Common myeloid progenitor, CD34-positive (primary cell): ENCODE data around the gene MFSD2B.

Source experiments
- CTCF ChIA-PET: fragments of 350-600 bp; sonication (Branson Sonifier 250); formaldehyde crosslinking; loops from one replicate; lab custom pipeline; 2021; ENCODE audit warnings: antibody characterized with exemption; lab: Charles Lee
- POLR2A ChIA-PET: fragments of 350-600 bp; sonication (Branson Sonifier 250); formaldehyde crosslinking; loops from one replicate; lab custom pipeline; 2021; ENCODE audit warnings: antibody characterized with exemption; lab: Charles Lee
- DNase-seq, 3 donors: peaks; one replicate each; pipeline versions ENCODE4 v3.0.0 to v3.0.0-alpha.2; 2013
- H3K27ac ChIP-seq, 2 experiments: 1 replicate in 1 of 2; 2 replicates in 1 of 2; pipeline ENCODE4 v1.7.0; 2013; ENCODE audit warnings: inconsistent platforms in 2 of 2, low read length in 2 of 2, mild to moderate bottlenecking in 2 of 2, low read depth in 1 of 2, moderate library complexity in 1 of 2; ENCODE audit not compliant: severe bottlenecking in 2 of 2, insufficient read depth in 1 of 2, poor library complexity in 1 of 2
- H3K27me3 ChIP-seq, 5 experiments: replicated peaks in 2 of 5; 1 replicate in 3 of 5; 2 replicates in 2 of 5; pipeline versions ENCODE4 v1.6.1 to v1.7.0; 2013; ENCODE audit warnings: low read length in 4 of 5, mild to moderate bottlenecking in 2 of 5, moderate library complexity in 2 of 5, inconsistent platforms in 1 of 5; ENCODE audit not compliant: insufficient read depth in 5 of 5, control insufficient read depth in 4 of 5
- H3K36me3 ChIP-seq, 4 experiments: 1 replicate in 2 of 4; 2 replicates in 2 of 4; pipeline versions ENCODE4 v1.6.1 to v1.7.0; 2013; ENCODE audit warnings: low read length in 3 of 4, control low read depth in 1 of 4, mild to moderate bottlenecking in 1 of 4; ENCODE audit not compliant: control insufficient read depth in 4 of 4, insufficient read depth in 4 of 4
- H3K4me1 ChIP-seq, 4 experiments: 1 replicate in 3 of 4; 2 replicates in 1 of 4; pipeline versions ENCODE4 v1.6.1 to v1.7.1; 2013; ENCODE audit warnings: low read length in 3 of 4, mild to moderate bottlenecking in 3 of 4, control low read depth in 1 of 4, inconsistent platforms in 1 of 4, moderate library complexity in 1 of 4; ENCODE audit not compliant: control insufficient read depth in 4 of 4, insufficient read depth in 4 of 4; ENCODE audit errors: control extremely low read depth in 1 of 4
- H3K4me3 ChIP-seq, 7 experiments: 1 replicate in 4 of 7; 2 replicates in 3 of 7; pipeline versions ENCODE4 v1.5.1 to v1.7.0; 2013; ENCODE audit warnings: mild to moderate bottlenecking in 7 of 7, low read length in 6 of 7, moderate library complexity in 6 of 7, inconsistent platforms in 2 of 7, low read depth in 2 of 7, control low read depth in 1 of 7; ENCODE audit not compliant: insufficient read depth in 4 of 7, control insufficient read depth in 1 of 7; ENCODE audit errors: extremely low read depth in 1 of 7
- H3K9me3 ChIP-seq, 5 experiments: 1 replicate in 4 of 5; 2 replicates in 1 of 5; pipeline versions ENCODE4 v1.6.1 to v1.7.1; 2013; ENCODE audit warnings: low read length in 4 of 5, mild to moderate bottlenecking in 2 of 5, inconsistent platforms in 1 of 5, low read depth in 1 of 5, moderate library complexity in 1 of 5; ENCODE audit not compliant: control insufficient read depth in 4 of 5, insufficient read depth in 2 of 5; ENCODE audit errors: control extremely low read depth in 1 of 5
- WGBS: methylation state at CpG from one replicate; pipeline ENCODE4 v1.1.5; 2013; ENCODE audit not compliant: insufficient coverage; 5-methylcytosine and 5-hydroxymethylcytosine counted together

The MFSD2B gene

DNA sequence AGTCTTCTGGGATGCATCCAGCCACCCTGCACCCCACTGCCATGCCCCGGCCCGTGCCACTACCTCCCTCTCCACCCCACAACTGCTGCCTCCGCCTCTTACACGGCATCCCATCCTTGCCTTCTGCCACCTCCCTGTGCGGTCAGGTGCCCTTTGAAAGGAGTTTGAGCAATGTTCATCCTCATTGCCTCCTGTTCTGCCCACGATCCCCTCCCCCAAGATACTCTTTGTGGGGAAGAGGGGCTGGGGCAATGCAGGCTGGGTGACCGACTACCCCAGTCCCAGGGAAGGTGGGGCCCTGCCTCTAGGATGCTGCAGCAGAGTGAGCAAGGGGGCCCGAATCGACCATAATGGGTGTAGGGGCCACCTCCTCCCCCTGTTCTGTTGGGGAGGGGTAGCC lies 8.4 kb downstream of the MFSD2B start:
- WGBS: 95% methylated on average over 4 of the region's 9 CpGs
- Histone ChIP-seq H3K4me1 (peaks cover 0 to 4% (median 2%) of the 10 kb centered on the region in 4 experiments), H3K36me3 (peaks cover 0 to 11% (median 8%) of the 10 kb centered on the region in 4 experiments), H3K27me3 (no peaks in the 10 kb centered on the region), H3K4me3 (no peak overlapping the region), H3K27ac (no peak overlapping the region), H3K9me3 (no peaks in the 10 kb centered on the region)
- POLR2A ChIA-PET: no interaction called here
- CTCF ChIA-PET: no interaction called here
- no peak for DNase-seq

DNA sequence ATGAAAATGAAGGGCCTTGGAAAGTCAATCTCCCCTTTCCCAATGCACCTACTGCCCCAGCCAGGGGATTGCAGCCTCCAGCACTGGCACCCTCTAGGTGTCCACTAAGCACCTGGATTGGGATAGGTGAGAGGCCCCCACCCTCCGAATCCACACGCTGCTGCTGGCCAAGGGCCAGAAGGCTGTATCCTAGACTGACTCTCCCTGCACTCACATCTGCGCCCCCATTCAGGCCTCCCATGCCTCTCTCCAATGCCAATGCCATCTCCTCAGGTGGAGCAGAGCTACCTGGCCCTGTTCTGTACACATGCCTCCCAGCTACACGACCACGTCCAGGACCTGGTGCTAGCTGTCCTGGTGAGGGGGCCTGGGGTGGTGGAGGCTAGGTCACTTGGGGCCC lies 9.8 kb downstream of the MFSD2B start:
- Histone ChIP-seq H3K27me3 (no peaks in the 10 kb centered on the region), H3K27ac (no peak overlapping the region), H3K4me1 (peaks cover 0 to 4% (median 2%) of the 10 kb centered on the region in 4 experiments), H3K4me3 (no peak overlapping the region), H3K9me3 (no peaks in the 10 kb centered on the region), H3K36me3 (peaks cover 2 to 26% (median 14%) of the 10 kb centered on the region in 4 experiments)
- ChIA-PET POLR2A (no interaction called here), CTCF (interaction anchor here (1.5 kb wide), 1 partner anchor 8 kb away, joined by 4 read pairs; no protein-coding TSS in a partner anchor)
- DNase-seq: no peak
- WGBS: 85% methylated on average over 2 of the region's 5 CpGs

DNA sequence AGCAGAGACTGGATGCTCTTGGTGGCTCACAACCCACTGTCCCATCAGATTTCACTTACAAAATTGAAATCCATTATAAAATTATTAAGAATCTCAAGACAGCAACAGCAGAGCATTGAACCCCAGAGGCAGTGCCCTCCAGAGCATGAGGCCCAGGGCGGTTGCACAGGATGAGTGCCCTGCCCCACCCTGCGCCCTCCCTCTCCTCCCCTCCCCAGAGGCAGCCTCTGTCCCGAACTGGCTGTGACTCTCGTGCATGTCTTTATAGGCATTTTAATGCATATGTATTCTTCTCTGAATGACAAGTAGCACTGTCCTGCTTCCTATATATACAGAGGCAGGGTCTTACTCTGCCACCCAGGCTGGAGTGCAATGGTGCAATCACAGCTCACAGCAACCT lies 10.4 kb downstream of the MFSD2B start:
- H3K4me3 ChIP-seq: no peak overlapping the region
- DNase-seq: no peak
- H3K9me3 ChIP-seq: no peaks in the 10 kb centered on the region
- CTCF ChIA-PET: interaction anchor here (1.5 kb wide), 1 partner anchor 8 kb away, joined by 4 read pairs; no protein-coding TSS in a partner anchor
- POLR2A ChIA-PET: no interaction called here
- H3K36me3 ChIP-seq: peaks cover 2 to 31% (median 19%) of the 10 kb centered on the region in 4 experiments
- H3K27me3 ChIP-seq: no peaks in the 10 kb centered on the region
- H3K4me1 ChIP-seq: peaks cover 0 to 4% (median 2%) of the 10 kb centered on the region in 4 experiments
- 100% methylated on average over 1 of the region's 4 CpGs for WGBS
- no peak overlapping the region for H3K27ac ChIP-seq

DNA sequence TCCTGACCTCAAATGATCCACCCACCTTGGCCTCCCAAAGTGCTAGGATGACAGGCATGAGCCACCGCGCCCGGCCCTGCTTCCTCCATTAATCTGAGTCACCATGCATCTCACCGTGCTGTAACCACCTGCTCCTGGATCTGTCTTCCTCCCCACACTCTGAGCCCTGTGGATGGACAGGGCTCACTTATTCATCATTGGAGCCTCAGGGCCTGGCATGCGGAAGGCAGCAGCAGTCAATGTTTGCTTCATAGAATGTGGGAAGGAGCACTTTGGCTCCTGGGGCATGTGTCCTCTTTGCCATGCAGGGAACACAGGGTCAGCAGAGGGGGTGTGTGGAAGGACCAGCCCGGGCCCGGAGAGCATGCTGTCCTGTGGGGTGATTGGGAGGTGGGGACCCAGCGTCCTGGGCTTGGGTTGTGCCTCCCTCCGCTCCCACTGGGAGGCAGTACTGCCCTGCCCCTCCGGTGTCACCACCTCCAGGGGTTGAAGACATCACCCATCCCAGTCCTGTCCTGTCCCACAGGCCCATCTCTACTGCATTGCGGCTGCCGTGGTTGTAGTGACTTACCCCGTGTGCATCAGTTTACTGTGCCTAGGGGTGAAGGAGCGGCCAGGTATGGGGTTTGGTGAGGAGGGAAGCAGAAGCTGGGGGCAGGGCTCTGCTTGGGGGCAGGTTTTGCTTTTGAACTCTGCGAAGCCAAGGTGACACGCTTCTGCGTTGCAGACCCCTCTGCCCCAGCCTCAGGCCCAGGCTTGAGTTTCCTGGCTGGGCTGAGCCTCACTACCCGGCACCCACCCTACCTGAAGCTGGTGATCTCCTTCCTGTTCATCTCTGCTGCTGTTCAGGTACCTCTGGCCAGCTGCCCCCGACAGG lies 11.5 kb downstream of the MFSD2B start:
- POLR2A ChIA-PET: no interaction called here
- Histone ChIP-seq H3K4me1 (peaks cover 0 to 4% (median 0%) of the 10 kb centered on the region in 4 experiments), H3K9me3 (no peaks in the 10 kb centered on the region), H3K27ac (no peak overlapping the region), H3K4me3 (no peak overlapping the region), H3K27me3 (no peaks in the 10 kb centered on the region), H3K36me3 (peaks cover 2 to 37% (median 21%) of the 10 kb centered on the region in 4 experiments)
- WGBS: 92% methylated on average over 14 of the region's 19 CpGs
- peak in 2 of 3 donors; percentile 19 to 27 for DNase-seq
- CTCF ChIA-PET: interaction anchor here (1.5 to 1.9 kb wide), 2 partner anchors 9 to 11 kb away, joined by 4 to 6 read pairs; no protein-coding TSS in a partner anchor

DNA sequence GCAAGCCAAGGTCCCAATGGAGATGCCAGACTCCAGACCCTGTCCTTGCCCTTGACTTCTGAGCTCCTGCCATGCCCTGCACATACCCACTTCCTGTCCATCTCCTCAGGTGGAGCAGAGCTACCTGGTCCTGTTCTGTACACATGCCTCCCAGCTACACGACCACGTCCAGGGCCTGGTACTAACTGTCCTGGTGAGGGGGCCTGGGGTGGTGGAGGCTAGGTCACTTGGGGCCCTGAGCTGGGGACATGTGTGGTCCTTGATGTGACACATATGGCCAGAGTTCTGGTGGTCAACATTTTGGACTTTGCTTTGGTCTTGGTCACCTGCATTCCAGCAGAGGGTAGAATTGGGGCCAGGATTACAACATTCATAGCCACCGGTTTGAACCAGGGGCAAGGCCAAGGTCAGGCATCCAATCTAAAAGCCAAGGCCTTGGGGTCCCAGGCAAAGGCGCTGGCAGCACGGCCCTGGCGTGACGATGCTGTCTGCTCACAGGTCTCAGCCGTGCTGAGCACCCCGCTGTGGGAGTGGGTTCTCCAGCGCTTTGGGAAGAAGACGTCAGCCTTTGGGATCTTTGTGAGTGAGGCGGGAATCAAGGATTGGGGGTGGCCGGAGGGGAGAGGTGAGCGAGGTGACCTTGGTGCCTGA lies 12.6 kb downstream of the MFSD2B start:
- 99% methylated on average over 12 of the region's 14 CpGs for WGBS
- Histone ChIP-seq H3K27me3 (no peaks in the 10 kb centered on the region), H3K4me3 (no peak overlapping the region), H3K36me3 (peaks cover 2 to 39% (median 22%) of the 10 kb centered on the region in 4 experiments), H3K4me1 (no peaks in the 10 kb centered on the region), H3K27ac (no peak overlapping the region), H3K9me3 (no peaks in the 10 kb centered on the region)
- ChIA-PET CTCF (interaction anchor here (1.9 kb wide), 1 partner anchor 10 kb away, joined by 6 read pairs; no protein-coding TSS in a partner anchor), POLR2A (no interaction called here)
- DNase-seq: no peak

DNA sequence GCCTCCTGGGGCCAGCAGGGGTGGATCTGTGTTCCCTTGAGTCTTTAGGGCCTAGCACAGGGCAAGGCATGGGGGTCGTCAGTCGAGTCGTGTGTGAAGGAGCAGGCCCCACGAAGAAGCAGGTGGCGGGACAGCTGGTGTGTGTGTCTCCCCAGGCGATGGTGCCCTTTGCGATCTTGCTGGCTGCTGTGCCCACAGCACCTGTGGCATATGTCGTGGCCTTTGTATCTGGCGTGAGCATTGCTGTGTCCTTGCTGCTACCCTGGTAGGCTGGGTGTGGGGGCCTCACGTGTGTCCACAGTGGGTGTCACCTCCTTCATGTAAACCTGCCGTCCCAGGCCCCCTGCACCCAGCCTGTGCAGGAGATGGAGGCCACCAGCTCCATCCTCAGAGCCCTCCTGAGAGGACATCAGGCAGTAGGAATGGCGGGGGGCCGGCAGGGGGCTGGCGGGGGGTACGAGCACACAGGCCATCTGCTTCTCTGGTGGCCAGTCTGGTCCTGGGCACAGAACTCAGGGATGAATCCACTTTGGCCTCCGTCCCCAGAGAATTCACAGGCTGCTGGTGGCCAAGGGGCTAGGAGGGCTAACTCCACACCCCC lies 13.2 kb downstream of the MFSD2B start:
- ChIA-PET CTCF (interaction anchor here (0.7 to 1.9 kb wide), 4 partner anchors 8 to 60 kb away, joined by 3 to 6 read pairs (median 4); no protein-coding TSS in a partner anchor), POLR2A (no interaction called here)
- Histone ChIP-seq H3K27ac (no peak overlapping the region), H3K9me3 (no peaks in the 10 kb centered on the region), H3K4me3 (no peak overlapping the region), H3K36me3 (peaks cover 2 to 39% (median 22%) of the 10 kb centered on the region in 4 experiments), H3K27me3 (no peaks in the 10 kb centered on the region), H3K4me1 (no peaks in the 10 kb centered on the region)
- DNase-seq: no peak
- 94% methylated on average over 14 of the region's 16 CpGs for WGBS
